ENCODE results near the gene SYNPO2.

- TF ChIP-seq CTCF (conservative IDR thresholded peaks at IDR 0.05): no peak
- no peak for TF ChIP-seq EZH2 (IDR thresholded peaks at IDR 0.05; ENCODE audit: low read depth)
Observed at GRCh38 chr4:118849867-118850487, 38.7 kb upstream of the SYNPO2 start.

All from PC-9 (cell line).